Stimulated activated CD8-positive, alpha-beta memory T cell treated with anti-CD3 and anti-CD28 coated beads, Interleukin-15, amount 100 ng/mL, for 24 hours (primary cell): ENCODE results near the gene SSX2IP.
"Not testable (repeated sequence)": the region's sequence is repeated elsewhere in the genome, so short reads cannot be mapped to it uniquely, and the experiment has no call there.

Source experiments
- DNase-seq: peaks from one replicate; pipeline ENCODE4 v3.0.0-alpha.2; 2020; ENCODE audit warnings: low read depth

Gene SSX2IP

GRCh38 chr1:84675106-84675505 is 15.2 kb downstream of the SSX2IP start:
- DNase-seq = no peak

GRCh38 chr1:84674705-84675104 is 15.6 kb downstream of the SSX2IP start:
- no peak for DNase-seq

GRCh38 chr1:84674021-84674420 is 16.2 kb downstream of the SSX2IP start:
- DNase-seq = no peak

- DNase-seq = no peak
Measured at GRCh38 chr1:84672080-84672854, 18.0 kb downstream of the SSX2IP start.

- DNase-seq = no peak
Measured at GRCh38 chr1:84669831-84670230, 20.4 kb downstream of the SSX2IP start.

GRCh38 chr1:84668185-84668584 is 22.1 kb downstream of the SSX2IP start:
- DNase-seq = no peak

- no peak for DNase-seq
Measured at GRCh38 chr1:84665703-84666317, 24.5 kb downstream of the SSX2IP start.

GRCh38 chr1:84653130-84653677 is 37.1 kb downstream of the SSX2IP start:
- no peak for DNase-seq

GRCh38 chr1:84644472-84644871 is 45.8 kb downstream of the SSX2IP start:
- DNase-seq = no peak

GRCh38 chr1:84643183-84643582 is 47.1 kb downstream of the SSX2IP start:
- DNase-seq = no peak

- DNase-seq = no peak
Measured at GRCh38 chr1:84642774-84643173, 47.5 kb downstream of the SSX2IP start.

GRCh38 chr1:84639731-84640130 is 50.5 kb downstream of the SSX2IP start:
- DNase-seq = not testable (repeated sequence)

- DNase-seq = no peak
Measured at GRCh38 chr1:84635429-84635828, 54.8 kb downstream of the SSX2IP start.

- DNase-seq = no peak
Measured at GRCh38 chr1:84634536-84635205, 55.6 kb downstream of the SSX2IP start.

GRCh38 chr1:84632673-84633434 is 57.4 kb downstream of the SSX2IP start:
- DNase-seq = no peak

- no peak for DNase-seq
Measured at GRCh38 chr1:84632137-84632536, 58.1 kb downstream of the SSX2IP start.

GRCh38 chr1:84624876-84625275 is 65.4 kb downstream of the SSX2IP start:
- no peak for DNase-seq

GRCh38 chr1:84621553-84621952 is 68.7 kb downstream of the SSX2IP start:
- no peak for DNase-seq

GRCh38 chr1:84620720-84621313 is 69.4 kb downstream of the SSX2IP start:
- peak; percentile 74 for DNase-seq

GRCh38 chr1:84619383-84620102 is 70.7 kb downstream of the SSX2IP start:
- no peak for DNase-seq

- DNase-seq = no peak
Measured at GRCh38 chr1:84617349-84617748, 72.9 kb downstream of the SSX2IP start.
